ENCODE results near the gene ASB6. TPM values are rescaled to one million over a fixed set of nuclear protein-coding genes. Genes with fewer than 3 reads are reported as not detected.

ASB6 gene
- total and polyA plus RNA-seq, 2 of the 13 experiments (the other 11 are each of a cell fraction or from before 2014, with no cell fraction given), result 8.2 to 8.4 TPM

DNA sequence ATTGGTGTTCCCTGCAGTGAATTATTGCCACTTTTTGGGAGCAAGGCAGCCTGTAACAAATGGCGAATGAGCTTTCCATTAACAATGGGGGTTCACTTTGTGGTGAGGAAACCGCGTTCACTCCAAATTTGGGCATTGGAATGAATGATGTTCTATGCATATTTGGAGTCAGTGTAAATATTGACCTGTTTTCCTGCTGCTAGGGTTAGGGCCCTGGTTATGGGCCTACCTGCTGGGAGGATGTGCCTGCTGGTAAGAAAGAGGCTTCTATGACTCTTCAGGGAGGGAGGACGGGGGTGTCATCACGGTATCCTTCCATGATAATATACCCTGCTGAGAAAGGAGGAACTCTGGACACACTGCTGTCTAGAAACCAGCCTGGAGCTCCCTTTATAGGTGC lies 50.0 kb downstream of the ASB6 start (continued):
- TF ChIP-seq, protein P1, sequence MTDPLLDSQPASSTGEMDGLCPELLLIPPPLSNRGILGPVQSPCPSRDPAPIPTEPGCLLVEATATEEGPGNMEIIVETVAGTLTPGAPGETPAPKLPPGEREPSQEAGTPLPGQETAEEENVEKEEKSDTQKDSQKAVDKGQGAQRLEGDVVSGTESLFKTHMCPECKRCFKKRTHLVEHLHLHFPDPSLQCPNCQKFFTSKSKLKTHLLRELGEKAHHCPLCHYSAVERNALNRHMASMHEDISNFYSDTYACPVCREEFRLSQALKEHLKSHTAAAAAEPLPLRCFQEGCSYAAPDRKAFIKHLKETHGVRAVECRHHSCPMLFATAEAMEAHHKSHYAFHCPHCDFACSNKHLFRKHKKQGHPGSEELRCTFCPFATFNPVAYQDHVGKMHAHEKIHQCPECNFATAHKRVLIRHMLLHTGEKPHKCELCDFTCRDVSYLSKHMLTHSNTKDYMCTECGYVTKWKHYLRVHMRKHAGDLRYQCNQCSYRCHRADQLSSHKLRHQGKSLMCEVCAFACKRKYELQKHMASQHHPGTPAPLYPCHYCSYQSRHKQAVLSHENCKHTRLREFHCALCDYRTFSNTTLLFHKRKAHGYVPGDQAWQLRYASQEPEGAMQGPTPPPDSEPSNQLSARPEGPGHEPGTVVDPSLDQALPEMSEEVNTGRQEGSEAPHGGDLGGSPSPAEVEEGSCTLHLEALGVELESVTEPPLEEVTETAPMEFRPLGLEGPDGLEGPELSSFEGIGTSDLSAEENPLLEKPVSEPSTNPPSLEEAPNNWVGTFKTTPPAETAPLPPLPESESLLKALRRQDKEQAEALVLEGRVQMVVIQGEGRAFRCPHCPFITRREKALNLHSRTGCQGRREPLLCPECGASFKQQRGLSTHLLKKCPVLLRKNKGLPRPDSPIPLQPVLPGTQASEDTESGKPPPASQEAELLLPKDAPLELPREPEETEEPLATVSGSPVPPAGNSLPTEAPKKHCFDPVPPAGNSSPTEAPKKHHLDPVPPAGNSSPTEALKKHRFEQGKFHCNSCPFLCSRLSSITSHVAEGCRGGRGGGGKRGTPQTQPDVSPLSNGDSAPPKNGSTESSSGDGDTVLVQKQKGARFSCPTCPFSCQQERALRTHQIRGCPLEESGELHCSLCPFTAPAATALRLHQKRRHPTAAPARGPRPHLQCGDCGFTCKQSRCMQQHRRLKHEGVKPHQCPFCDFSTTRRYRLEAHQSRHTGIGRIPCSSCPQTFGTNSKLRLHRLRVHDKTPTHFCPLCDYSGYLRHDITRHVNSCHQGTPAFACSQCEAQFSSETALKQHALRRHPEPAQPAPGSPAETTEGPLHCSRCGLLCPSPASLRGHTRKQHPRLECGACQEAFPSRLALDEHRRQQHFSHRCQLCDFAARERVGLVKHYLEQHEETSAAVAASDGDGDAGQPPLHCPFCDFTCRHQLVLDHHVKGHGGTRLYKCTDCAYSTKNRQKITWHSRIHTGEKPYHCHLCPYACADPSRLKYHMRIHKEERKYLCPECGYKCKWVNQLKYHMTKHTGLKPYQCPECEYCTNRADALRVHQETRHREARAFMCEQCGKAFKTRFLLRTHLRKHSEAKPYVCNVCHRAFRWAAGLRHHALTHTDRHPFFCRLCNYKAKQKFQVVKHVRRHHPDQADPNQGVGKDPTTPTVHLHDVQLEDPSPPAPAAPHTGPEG (CRISPR knock-in tag; IDR thresholded peaks at IDR 0.05), result no peak
- no peak for TF ChIP-seq ZNF496 (CRISPR knock-in tag; IDR thresholded peaks at IDR 0.05; ENCODE audit: insufficient replicate concordance)
- TF ChIP-seq, protein P2, sequence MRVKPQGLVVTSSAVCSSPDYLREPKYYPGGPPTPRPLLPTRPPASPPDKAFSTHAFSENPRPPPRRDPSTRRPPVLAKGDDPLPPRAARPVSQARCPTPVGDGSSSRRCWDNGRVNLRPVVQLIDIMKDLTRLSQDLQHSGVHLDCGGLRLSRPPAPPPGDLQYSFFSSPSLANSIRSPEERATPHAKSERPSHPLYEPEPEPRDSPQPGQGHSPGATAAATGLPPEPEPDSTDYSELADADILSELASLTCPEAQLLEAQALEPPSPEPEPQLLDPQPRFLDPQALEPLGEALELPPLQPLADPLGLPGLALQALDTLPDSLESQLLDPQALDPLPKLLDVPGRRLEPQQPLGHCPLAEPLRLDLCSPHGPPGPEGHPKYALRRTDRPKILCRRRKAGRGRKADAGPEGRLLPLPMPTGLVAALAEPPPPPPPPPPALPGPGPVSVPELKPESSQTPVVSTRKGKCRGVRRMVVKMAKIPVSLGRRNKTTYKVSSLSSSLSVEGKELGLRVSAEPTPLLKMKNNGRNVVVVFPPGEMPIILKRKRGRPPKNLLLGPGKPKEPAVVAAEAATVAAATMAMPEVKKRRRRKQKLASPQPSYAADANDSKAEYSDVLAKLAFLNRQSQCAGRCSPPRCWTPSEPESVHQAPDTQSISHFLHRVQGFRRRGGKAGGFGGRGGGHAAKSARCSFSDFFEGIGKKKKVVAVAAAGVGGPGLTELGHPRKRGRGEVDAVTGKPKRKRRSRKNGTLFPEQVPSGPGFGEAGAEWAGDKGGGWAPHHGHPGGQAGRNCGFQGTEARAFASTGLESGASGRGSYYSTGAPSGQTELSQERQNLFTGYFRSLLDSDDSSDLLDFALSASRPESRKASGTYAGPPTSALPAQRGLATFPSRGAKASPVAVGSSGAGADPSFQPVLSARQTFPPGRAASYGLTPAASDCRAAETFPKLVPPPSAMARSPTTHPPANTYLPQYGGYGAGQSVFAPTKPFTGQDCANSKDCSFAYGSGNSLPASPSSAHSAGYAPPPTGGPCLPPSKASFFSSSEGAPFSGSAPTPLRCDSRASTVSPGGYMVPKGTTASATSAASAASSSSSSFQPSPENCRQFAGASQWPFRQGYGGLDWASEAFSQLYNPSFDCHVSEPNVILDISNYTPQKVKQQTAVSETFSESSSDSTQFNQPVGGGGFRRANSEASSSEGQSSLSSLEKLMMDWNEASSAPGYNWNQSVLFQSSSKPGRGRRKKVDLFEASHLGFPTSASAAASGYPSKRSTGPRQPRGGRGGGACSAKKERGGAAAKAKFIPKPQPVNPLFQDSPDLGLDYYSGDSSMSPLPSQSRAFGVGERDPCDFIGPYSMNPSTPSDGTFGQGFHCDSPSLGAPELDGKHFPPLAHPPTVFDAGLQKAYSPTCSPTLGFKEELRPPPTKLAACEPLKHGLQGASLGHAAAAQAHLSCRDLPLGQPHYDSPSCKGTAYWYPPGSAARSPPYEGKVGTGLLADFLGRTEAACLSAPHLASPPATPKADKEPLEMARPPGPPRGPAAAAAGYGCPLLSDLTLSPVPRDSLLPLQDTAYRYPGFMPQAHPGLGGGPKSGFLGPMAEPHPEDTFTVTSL (CRISPR knock-in tag; IDR thresholded peaks at IDR 0.05; ENCODE audit: borderline replicate concordance), result no peak
- no peak for TF ChIP-seq ZNF367 (CRISPR knock-in tag; IDR thresholded peaks at IDR 0.05; ENCODE audit: borderline replicate concordance)
- TF ChIP-seq SIX4 (CRISPR knock-in tag; IDR thresholded peaks at IDR 0.05), result no peak
- TF ChIP-seq, protein P3, sequence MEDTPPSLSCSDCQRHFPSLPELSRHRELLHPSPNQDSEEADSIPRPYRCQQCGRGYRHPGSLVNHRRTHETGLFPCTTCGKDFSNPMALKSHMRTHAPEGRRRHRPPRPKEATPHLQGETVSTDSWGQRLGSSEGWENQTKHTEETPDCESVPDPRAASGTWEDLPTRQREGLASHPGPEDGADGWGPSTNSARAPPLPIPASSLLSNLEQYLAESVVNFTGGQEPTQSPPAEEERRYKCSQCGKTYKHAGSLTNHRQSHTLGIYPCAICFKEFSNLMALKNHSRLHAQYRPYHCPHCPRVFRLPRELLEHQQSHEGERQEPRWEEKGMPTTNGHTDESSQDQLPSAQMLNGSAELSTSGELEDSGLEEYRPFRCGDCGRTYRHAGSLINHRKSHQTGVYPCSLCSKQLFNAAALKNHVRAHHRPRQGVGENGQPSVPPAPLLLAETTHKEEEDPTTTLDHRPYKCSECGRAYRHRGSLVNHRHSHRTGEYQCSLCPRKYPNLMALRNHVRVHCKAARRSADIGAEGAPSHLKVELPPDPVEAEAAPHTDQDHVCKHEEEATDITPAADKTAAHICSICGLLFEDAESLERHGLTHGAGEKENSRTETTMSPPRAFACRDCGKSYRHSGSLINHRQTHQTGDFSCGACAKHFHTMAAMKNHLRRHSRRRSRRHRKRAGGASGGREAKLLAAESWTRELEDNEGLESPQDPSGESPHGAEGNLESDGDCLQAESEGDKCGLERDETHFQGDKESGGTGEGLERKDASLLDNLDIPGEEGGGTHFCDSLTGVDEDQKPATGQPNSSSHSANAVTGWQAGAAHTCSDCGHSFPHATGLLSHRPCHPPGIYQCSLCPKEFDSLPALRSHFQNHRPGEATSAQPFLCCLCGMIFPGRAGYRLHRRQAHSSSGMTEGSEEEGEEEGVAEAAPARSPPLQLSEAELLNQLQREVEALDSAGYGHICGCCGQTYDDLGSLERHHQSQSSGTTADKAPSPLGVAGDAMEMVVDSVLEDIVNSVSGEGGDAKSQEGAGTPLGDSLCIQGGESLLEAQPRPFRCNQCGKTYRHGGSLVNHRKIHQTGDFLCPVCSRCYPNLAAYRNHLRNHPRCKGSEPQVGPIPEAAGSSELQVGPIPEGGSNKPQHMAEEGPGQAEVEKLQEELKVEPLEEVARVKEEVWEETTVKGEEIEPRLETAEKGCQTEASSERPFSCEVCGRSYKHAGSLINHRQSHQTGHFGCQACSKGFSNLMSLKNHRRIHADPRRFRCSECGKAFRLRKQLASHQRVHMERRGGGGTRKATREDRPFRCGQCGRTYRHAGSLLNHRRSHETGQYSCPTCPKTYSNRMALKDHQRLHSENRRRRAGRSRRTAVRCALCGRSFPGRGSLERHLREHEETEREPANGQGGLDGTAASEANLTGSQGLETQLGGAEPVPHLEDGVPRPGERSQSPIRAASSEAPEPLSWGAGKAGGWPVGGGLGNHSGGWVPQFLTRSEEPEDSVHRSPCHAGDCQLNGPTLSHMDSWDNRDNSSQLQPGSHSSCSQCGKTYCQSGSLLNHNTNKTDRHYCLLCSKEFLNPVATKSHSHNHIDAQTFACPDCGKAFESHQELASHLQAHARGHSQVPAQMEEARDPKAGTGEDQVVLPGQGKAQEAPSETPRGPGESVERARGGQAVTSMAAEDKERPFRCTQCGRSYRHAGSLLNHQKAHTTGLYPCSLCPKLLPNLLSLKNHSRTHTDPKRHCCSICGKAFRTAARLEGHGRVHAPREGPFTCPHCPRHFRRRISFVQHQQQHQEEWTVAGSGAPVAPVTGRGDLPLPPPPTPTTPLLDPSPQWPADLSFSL (CRISPR knock-in tag; IDR thresholded peaks at IDR 0.05), result no peak
- no peak for TF ChIP-seq TAF15 (IDR thresholded peaks at IDR 0.05; ENCODE audit: low read depth, low read length, poor library complexity, severe bottlenecking)
